ENCODE measurements around the gene FKBP3. TPM values are rescaled to one million over a fixed set of nuclear protein-coding genes. Genes with fewer than 3 reads are reported as not detected.

Gene FKBP3
- total and polyA plus RNA-seq, 2 of the 8 experiments (the other 6 are each of a cell fraction or from before 2014, with no cell fraction given), result 36.0 to 149 TPM

GRCh38 chr14:45145214-45145613 is 10.9 kb upstream of the FKBP3 start:
- no peak overlapping the region for H2AFZ ChIP-seq (ENCODE audit: low read length)
- no peak overlapping the region for H3K9ac ChIP-seq (replicated peaks in 1 of 4; ENCODE audit: extremely low read depth in 1 of 4, low read depth in 3 of 4, low read length in 3 of 4)
- H3K27me3 ChIP-seq (replicated peaks in 1 of 4; ENCODE audit: control insufficient read depth in 3 of 4, extremely low read depth in 1 of 4, insufficient read depth in 3 of 4, low read length in 3 of 4), result no peaks in the 10 kb centered on the region
- WGBS, 2 experiments (ENCODE audit: extremely low coverage in 1 of 2, insufficient coverage in 1 of 2, insufficient read length in 1 of 2, insufficient replicate concordance in 2 of 2, low coverage in 1 of 2, low lambda C conversion rate in 2 of 2, missing lambda C conversion rate in 1 of 2), result 94% methylated on average over 3 of the region's 3 CpGs; no CpG with 5 or more reads in 1 of the 2 experiments
- no peak overlapping the region for H3K27ac ChIP-seq (ENCODE audit: low read depth, low read length)
- H3K4me2 ChIP-seq (ENCODE audit: insufficient read depth in 1 of 2, low read depth in 2 of 2, low read length in 2 of 2), result no peak overlapping the region
- no peak overlapping the region for H2BK120ac ChIP-seq (replicated peaks; ENCODE audit: low read depth, low read length)
- H3K79me1 ChIP-seq (ENCODE audit: low read depth, low read length), result peaks cover 2% of the 10 kb centered on the region; the same call in 1 of the 2 replicates
- H2BK12ac ChIP-seq (ENCODE audit: low read depth, low read length), result no peak overlapping the region
- H4K5ac ChIP-seq (ENCODE audit: insufficient read length, low read depth, low read length), result no peak overlapping the region
- H3K23ac ChIP-seq (ENCODE audit: insufficient read length), result no peak overlapping the region
- no peak overlapping the region for H4K8ac ChIP-seq (ENCODE audit: extremely low read depth, insufficient read depth, low read length)
- H3K4ac ChIP-seq (replicated peaks; ENCODE audit: insufficient read length, low read depth, low read length), result no peak overlapping the region
- no peak overlapping the region for H4K91ac ChIP-seq (replicated peaks; ENCODE audit: insufficient read length, low read length)
- CTCF ChIA-PET (ENCODE audit: partially characterized antibody), result interaction anchor here (0.9 kb wide), 1 partner anchor 9 kb away, joined by 3 read pairs; the partner anchor contains the start of gene FANCM
- POLR2A ChIA-PET (ENCODE audit: partially characterized antibody), result interaction anchor here (0.6 to 1.0 kb wide), 2 partner anchors 16 to 119 kb away, joined by 3 read pairs; no protein-coding TSS in a partner anchor
- no peak overlapping the region for H3K56ac ChIP-seq (replicated peaks; ENCODE audit: insufficient read length, low read depth, low read length)
- FAIRE-seq (no peak), DNase-seq (ENCODE audit: low read depth in 1 of 2, low spot score in 2 of 2) (no peak)
- no peaks in the 10 kb centered on the region; the same call in 1 of the 2 replicates for H3K23me2 ChIP-seq (ENCODE audit: low read depth, low read length)
- H2BK5ac ChIP-seq (ENCODE audit: low read depth, low read length), result no peak overlapping the region
- TF ChIP-seq SAP30 (IDR thresholded peaks at IDR 0.05; ENCODE audit: insufficient read depth, insufficient replicate concordance, low read length), result no peak
- no peak for TF ChIP-seq SIX5 (IDR thresholded peaks at IDR 0.05; ENCODE audit: low read depth, low read length)
- TF ChIP-seq ASH2L (IDR thresholded peaks at IDR 0.05; ENCODE audit: low read length), result no peak
- no peak for TF ChIP-seq ZNF274 (IDR thresholded peaks at IDR 0.05; ENCODE audit: borderline replicate concordance, extremely low read depth, low read length)
- no peak for TF ChIP-seq HDAC6 (IDR thresholded peaks at IDR 0.05; ENCODE audit: low read depth, low read length)
- TF ChIP-seq BACH1 (IDR thresholded peaks at IDR 0.05; ENCODE audit: low read length), result no peak
- no peak for TF ChIP-seq POU5F1 (IDR thresholded peaks at IDR 0.05; ENCODE audit: low read depth, low read length)
- no peak overlapping the region for H2BK20ac ChIP-seq (ENCODE audit: low read length)
- H3K18ac ChIP-seq (ENCODE audit: extremely low read depth, low read length), result no peak overlapping the region
- no peak overlapping the region for H3K4me3 ChIP-seq (ENCODE audit: extremely low read depth in 1 of 4, insufficient read depth in 2 of 4, low read depth in 3 of 4, low read length in 4 of 4)
- H3K36me3 ChIP-seq (ENCODE audit: control insufficient read depth in 2 of 4, insufficient read depth in 4 of 4, low read length in 3 of 4), result peaks cover 0 to 5% (median 1%) of the 10 kb centered on the region in 4 experiments; a peak in 2 of 8 replicates
- no peak overlapping the region for H3K14ac ChIP-seq (ENCODE audit: insufficient read length)
- peaks cover 0 to 21% of the 10 kb centered on the region in 2 experiments; a peak in 2 of 4 replicates for H3K79me2 ChIP-seq (ENCODE audit: control insufficient read depth in 1 of 2, insufficient read depth in 2 of 2, low read length in 2 of 2)
- no peak overlapping the region for H2AK5ac ChIP-seq (ENCODE audit: low read depth, low read length)
- no peaks in the 10 kb centered on the region for H3K9me3 ChIP-seq (ENCODE audit: insufficient read depth in 2 of 2, low read depth in 1 of 2, low read length in 1 of 2)
- H3K4me1 ChIP-seq (replicated peaks in 1 of 4; ENCODE audit: control insufficient read depth in 3 of 4, insufficient read depth in 4 of 4, low read length in 3 of 4), result peaks cover 0 to 4% (median 1%) of the 10 kb centered on the region in 4 experiments; a peak in 2 of 7 replicates
- H2BK15ac ChIP-seq (ENCODE audit: low read length), result no peak overlapping the region
- H4K20me1 ChIP-seq (replicated peaks in 1 of 2; ENCODE audit: control insufficient read depth in 1 of 2, insufficient read depth in 2 of 2, low read length in 2 of 2), result no peaks in the 10 kb centered on the region

Data from H1 (cell line).